GM23338 (cell line): ENCODE data around the gene SYT14.

Source experiments
- EZH2 ChIP-seq: fragments of 200-600 bp; sonication (generic); IDR thresholded peaks from one replicate; pipeline ENCODE4 v1.8.0; 2017; ENCODE audit warnings: antibody characterized with exemption, mild to moderate bottlenecking, low read depth; ENCODE audit not compliant: unreplicated experiment
- EZH2phosphoT487 ChIP-seq: fragments of 200-600 bp; sonication (generic); IDR thresholded peaks from one replicate; pipeline ENCODE4 v1.8.1; 2018; ENCODE audit warnings: antibody characterized with exemption; ENCODE audit not compliant: unreplicated experiment
- TF ChIP-seq, protein P1 (sequence below), 2 experiments: fragments of 200-600 bp in 1 of 2; sonication (generic) in 1 of 2; conservative IDR thresholded peaks; 2 replicates each; pipeline versions ENCODE4 v1.5.1 to v1.6.1; 2016 to 2017; ENCODE audit warnings: antibody characterized with exemption in 2 of 2, low read depth in 2 of 2, mild to moderate bottlenecking in 2 of 2, moderate library complexity in 1 of 2

DNA sequence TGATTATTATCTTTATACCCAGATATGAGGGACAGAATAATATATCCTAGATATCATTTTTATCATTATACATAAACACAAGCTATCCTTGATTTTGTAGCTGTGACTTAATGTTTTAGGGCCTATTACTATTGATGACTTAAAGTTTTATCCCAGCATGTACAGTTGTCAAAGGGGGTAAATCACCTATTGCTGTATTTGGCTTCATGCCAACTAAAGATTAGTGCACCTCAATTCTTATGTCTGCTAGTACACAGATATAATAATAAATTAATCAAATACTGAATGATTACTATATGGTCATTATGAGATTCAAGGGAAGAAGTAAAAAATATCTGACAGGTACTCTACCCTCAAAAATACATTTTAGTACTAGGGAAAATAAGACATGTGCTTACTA, 84.0 kb downstream of the SYT14 start:
- TF ChIP-seq, protein P1, sequence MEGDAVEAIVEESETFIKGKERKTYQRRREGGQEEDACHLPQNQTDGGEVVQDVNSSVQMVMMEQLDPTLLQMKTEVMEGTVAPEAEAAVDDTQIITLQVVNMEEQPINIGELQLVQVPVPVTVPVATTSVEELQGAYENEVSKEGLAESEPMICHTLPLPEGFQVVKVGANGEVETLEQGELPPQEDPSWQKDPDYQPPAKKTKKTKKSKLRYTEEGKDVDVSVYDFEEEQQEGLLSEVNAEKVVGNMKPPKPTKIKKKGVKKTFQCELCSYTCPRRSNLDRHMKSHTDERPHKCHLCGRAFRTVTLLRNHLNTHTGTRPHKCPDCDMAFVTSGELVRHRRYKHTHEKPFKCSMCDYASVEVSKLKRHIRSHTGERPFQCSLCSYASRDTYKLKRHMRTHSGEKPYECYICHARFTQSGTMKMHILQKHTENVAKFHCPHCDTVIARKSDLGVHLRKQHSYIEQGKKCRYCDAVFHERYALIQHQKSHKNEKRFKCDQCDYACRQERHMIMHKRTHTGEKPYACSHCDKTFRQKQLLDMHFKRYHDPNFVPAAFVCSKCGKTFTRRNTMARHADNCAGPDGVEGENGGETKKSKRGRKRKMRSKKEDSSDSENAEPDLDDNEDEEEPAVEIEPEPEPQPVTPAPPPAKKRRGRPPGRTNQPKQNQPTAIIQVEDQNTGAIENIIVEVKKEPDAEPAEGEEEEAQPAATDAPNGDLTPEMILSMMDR (conservative IDR thresholded peaks at IDR 0.05; ENCODE audit: low read depth in 2 of 2), result no peak
- no peak for TF ChIP-seq EZH2phosphoT487
- no peak for TF ChIP-seq EZH2
